A549 (cell line): ENCODE measurements around the gene SLC66A2. TPM values are rescaled to one million over a fixed set of nuclear protein-coding genes. Genes with fewer than 3 reads are reported as not detected.

Experiments
- ATAC-seq, 2 experiments: fragments of 200-7000 bp in 1 of 2; fragments of >200 bp in 1 of 2; cut with Nextera tagmentation in 1 of 2; cut with Tn5 transposase in 1 of 2; 3 replicates each; pipeline versions ENCODE4 v1.8.0 to v1.9.1; 2018 to 2020; ENCODE audit warnings: mild to moderate bottlenecking in 1 of 2, moderate library complexity in 1 of 2
- CTCF ChIA-PET: fragments of 300-600 bp; sonication (Branson Sonifier 250); formaldehyde crosslinking; extraction: SDS; loops from one replicate; lab custom pipeline; 2021; ENCODE audit warnings: antibody characterized with exemption, inconsistent platforms; lab: Yijun Ruan, JAX
- POLR2A ChIA-PET: fragments of 350-600 bp; formaldehyde crosslinking; extraction: SDS; loops from one replicate; lab custom pipeline; 2021; ENCODE audit warnings: antibody characterized with exemption, inconsistent platforms; lab: Yijun Ruan, JAX
- DNase-seq, 2 experiments: peaks; one replicate each; pipeline versions ENCODE4 v3.0.0 to v3.0.0-alpha.2; 2011 to 2016; ENCODE audit warnings: low read depth in 1 of 2, low spot score in 1 of 2
- FAIRE-seq: peaks from 2 replicates; lab custom pipeline; 2011; peaks lifted over from hg19 to GRCh38; lab: Jason Lieb, UNC
- H3K27ac ChIP-seq, 2 experiments: fragments of >200 bp; sonication (Bioruptor Twin); formaldehyde crosslinking; 3 replicates each; pipeline ENCODE4 v1.5.1; 2016 to 2017
- H3K4me1 ChIP-seq: fragments of >200 bp; sonication (Bioruptor Twin); formaldehyde crosslinking; 3 replicates; pipeline ENCODE4 v1.6.1; 2016
- H3K4me2 ChIP-seq: fragments of >200 bp; sonication (Bioruptor Twin); formaldehyde crosslinking; 3 replicates; pipeline ENCODE4 v1.6.1; 2016
- H3K4me3 ChIP-seq: fragments of >200 bp; sonication (Bioruptor Twin); formaldehyde crosslinking; 3 replicates; pipeline ENCODE4 v1.5.1; 2016
- H3K9me3 ChIP-seq: fragments of >200 bp; sonication (Bioruptor Twin); formaldehyde crosslinking; 3 replicates; pipeline ENCODE4 v1.6.1; 2016
- BCL3 ChIP-seq: fragments of >200 bp; sonication (Bioruptor Twin); formaldehyde crosslinking; IDR thresholded peaks from 3 replicates; pipeline ENCODE4 v1.6.1; 2016
- CBX8 ChIP-seq: fragments of 200-600 bp; sonication (generic); IDR thresholded peaks from 2 replicates; pipeline ENCODE4 v1.6.1; 2016
- CEBPB ChIP-seq, 2 experiments: fragments of >200 bp in 1 of 2; sonication (Bioruptor Twin) in 1 of 2; formaldehyde crosslinking in 1 of 2; IDR thresholded peaks; 2 replicates each; pipeline ENCODE4 v1.6.1; 2012 to 2016
- CHD2 ChIP-seq: fragments of 150-350 bp; IDR thresholded peaks from 2 replicates; pipeline ENCODE4 v1.6.1; 2014; ENCODE audit warnings: low read length; ENCODE audit not compliant: partially characterized antibody
- E2F6 ChIP-seq: IDR thresholded peaks from 2 replicates; pipeline ENCODE4 v1.6.1; 2012; ENCODE audit warnings: low read depth, borderline replicate concordance
- ELK1 ChIP-seq: fragments of 150-350 bp; IDR thresholded peaks from 2 replicates; pipeline ENCODE4 v1.6.1; 2014; ENCODE audit warnings: low read depth, mild to moderate bottlenecking, low read length
- ESRRA ChIP-seq: fragments of 150-350 bp; IDR thresholded peaks from 2 replicates; pipeline ENCODE4 v1.6.1; 2014; ENCODE audit warnings: mild to moderate bottlenecking, low read length, borderline replicate concordance
- FOSB ChIP-seq: fragments of 250-450 bp; sonication (Bioruptor Pico); IDR thresholded peaks from 2 replicates; pipeline ENCODE4 v1.5.0; 2020; ENCODE audit warnings: mild to moderate bottlenecking, moderate library complexity
- FOXS1 ChIP-seq: fragments of 250-450 bp; sonication (Bioruptor Pico); IDR thresholded peaks from 2 replicates; pipeline ENCODE4 v1.5.0; 2020; ENCODE audit warnings: mild to moderate bottlenecking, moderate library complexity
- GATA3 ChIP-seq: IDR thresholded peaks from 2 replicates; pipeline ENCODE4 v1.6.1; 2012; ENCODE audit warnings: borderline replicate concordance
- HEYL ChIP-seq: fragments of 250-450 bp; sonication (Bioruptor Pico); IDR thresholded peaks from 2 replicates; pipeline ENCODE4 v1.8.0; 2021; ENCODE audit warnings: mild to moderate bottlenecking, moderate library complexity
- HOXA7 ChIP-seq: fragments of 250-450 bp; sonication (Bioruptor Pico); IDR thresholded peaks from 2 replicates; pipeline ENCODE4 v1.5.0; 2020; ENCODE audit warnings: mild to moderate bottlenecking, moderate library complexity
- KDM5A ChIP-seq: fragments of 200-600 bp; sonication (generic); IDR thresholded peaks from 2 replicates; pipeline ENCODE4 v1.6.1; 2016; ENCODE audit warnings: antibody characterized with exemption, mild to moderate bottlenecking
- MAZ ChIP-seq: fragments of 150-350 bp; IDR thresholded peaks from 2 replicates; pipeline ENCODE4 v1.6.1; 2014; ENCODE audit warnings: antibody characterized with exemption, low read depth, low read length, borderline replicate concordance
- NFE2L2 ChIP-seq: fragments of 150-350 bp; conservative IDR thresholded peaks from 2 replicates; pipeline ENCODE4 v1.6.1; 2014; ENCODE audit warnings: low read length
- PHF8 ChIP-seq: fragments of 200-600 bp; sonication (generic); IDR thresholded peaks from 2 replicates; pipeline ENCODE4 v1.6.1; 2016; ENCODE audit warnings: low read depth, mild to moderate bottlenecking, antibody characterized with exemption, moderate library complexity, borderline replicate concordance
- POLR2AphosphoS2 ChIP-seq: conservative IDR thresholded peaks from 2 replicates; pipeline ENCODE4 v1.6.1; 2012; ENCODE audit warnings: low read length, improper control_type of control experiment, inconsistent platforms
- RAD21 ChIP-seq, 2 experiments: fragments of >200 bp in 1 of 2; sonication (Bioruptor Twin) in 1 of 2; formaldehyde crosslinking in 1 of 2; IDR thresholded peaks in 1 of 2; conservative IDR thresholded peaks in 1 of 2; 2 replicates in 1 of 2; 3 replicates in 1 of 2; pipeline ENCODE4 v1.6.1; 2012 to 2018; ENCODE audit warnings: inconsistent platforms in 1 of 2
- RCOR1 ChIP-seq: fragments of 150-350 bp; IDR thresholded peaks from 2 replicates; pipeline ENCODE4 v1.6.1; 2014; ENCODE audit warnings: antibody characterized with exemption, low read length, low read depth
- TFCP2L1 ChIP-seq: fragments of 250-450 bp; sonication (Bioruptor Pico); IDR thresholded peaks from 2 replicates; pipeline ENCODE4 v1.5.0; 2021; ENCODE audit warnings: mild to moderate bottlenecking
- ZFP36 ChIP-seq: fragments of 450-650 bp; IDR thresholded peaks from 2 replicates; pipeline ENCODE4 v1.6.1; 2014; ENCODE audit warnings: borderline replicate concordance; ENCODE audit not compliant: partially characterized antibody
- WGBS: methylation state at CpG from one replicate; pipeline ENCODE4 v1.1.6; 2017; ENCODE audit errors: missing lambda C conversion rate; 5-methylcytosine and 5-hydroxymethylcytosine counted together
- polyA plus RNA-seq, 4 experiments: library from polyadenylated mRNA; depleted of rRNA in 3 of 4; stranded (reverse); fragments of >200 nt; fragmentation: RNase III in 1 of 4; extraction: RNeasy Plus Mini Kit Qiagen cat#74134 plus additional on column Dnase treatment in 1 of 4; gene quantifications; 2 replicates in 3 of 4; 3 replicates in 1 of 4; pipeline ENCODE4 v1.2.3, GENCODE V29; 2011 to 2017

Gene SLC66A2
- polyA plus RNA-seq, 2 of the 4 experiments (the other 2 are of a cell fraction), result 4.8 to 11.5 TPM

GRCh38 chr18:79918615-79919011, 32.8 kb downstream of the SLC66A2 start:
- Histone ChIP-seq H3K4me3 (no peak overlapping the region), H3K27ac (no peak overlapping the region), H3K9me3 (no peaks in the 10 kb centered on the region), H3K4me2 (no peak overlapping the region), H3K4me1 (no peaks in the 10 kb centered on the region)
- WGBS, result no CpG with 5 or more reads among the region's 20 CpGs
- TF ChIP-seq FOSB, result no peak
- POLR2A ChIA-PET, result no interaction called here
- FAIRE-seq (no peak), ATAC-seq (no peak), DNase-seq (no peak)
- CTCF ChIA-PET, result no interaction called here

- H3K4me2 ChIP-seq, result no peak overlapping the region
- H3K4me3 ChIP-seq, result no peak overlapping the region
- no peak for FAIRE-seq
- no peak for ATAC-seq
- POLR2A ChIA-PET, result no interaction called here
- CTCF ChIA-PET, result no interaction called here
- WGBS, result 92% methylated on average over 9 of the region's 25 CpGs
- TF ChIP-seq CHD2 (no peak), NFE2L2 (no peak), MAZ (no peak), PHF8 (no peak), HEYL (no peak), TFCP2L1 (no peak), RCOR1 (no peak), CEBPB (IDR thresholded peaks at IDR 0.05) (no peak), GATA3 (no peak), FOXS1 (CRISPR knock-in tag) (no peak), CBX8 (no peak), E2F6 (no peak), POLR2AphosphoS2 (no peak), ZFP36 (no peak), RAD21 (conservative IDR thresholded peaks at IDR 0.05 in 1 of 2, IDR thresholded peaks at IDR 0.05 in 1 of 2) (no peak), BCL3 (no peak), KDM5A (no peak), ESRRA (no peak), HOXA7 (CRISPR knock-in tag) (no peak), ELK1 (no peak)
- no peaks in the 10 kb centered on the region for H3K4me1 ChIP-seq
- no peak for DNase-seq
- H3K9me3 ChIP-seq, result no peaks in the 10 kb centered on the region
- no peak overlapping the region for H3K27ac ChIP-seq
Observed at GRCh38 chr18:79917853-79918614, 33.4 kb downstream of the SLC66A2 start.
